SH-SY5Y (cell line): ENCODE results near the gene INTS6.

Experiments
- GATA2 ChIP-seq: IDR thresholded peaks from 2 replicates; pipeline ENCODE4 v1.6.1; 2011; ENCODE audit warnings: mild to moderate bottlenecking, low read depth, low read length
- GATA3 ChIP-seq: IDR thresholded peaks from 2 replicates; pipeline ENCODE4 v1.6.1; 2011; ENCODE audit warnings: low read depth, mild to moderate bottlenecking, low read length, moderate library complexity

DNA sequence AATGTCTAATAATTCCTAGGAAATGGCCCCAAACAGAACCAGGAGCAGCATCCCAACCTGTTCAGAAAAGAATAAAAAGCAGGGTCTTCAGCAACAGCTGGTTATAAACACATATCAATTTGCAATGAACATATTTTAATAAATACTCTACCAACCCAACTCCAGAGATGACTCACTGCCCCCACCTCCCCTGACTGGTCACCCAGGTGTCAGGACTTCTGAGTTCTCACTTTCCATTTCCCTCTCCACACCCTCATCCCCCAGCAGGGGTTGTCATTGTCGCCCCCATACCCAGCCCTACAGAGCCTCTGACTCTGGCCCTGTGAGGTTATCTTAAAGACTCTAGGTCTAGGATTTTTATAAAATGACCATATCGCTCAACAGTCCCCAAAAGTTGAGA, 106.4 kb downstream of the INTS6 start:
- TF ChIP-seq GATA2 (no peak), GATA3 (no peak)
